ENCODE data around the gene PPP6R2. TPM values are rescaled to one million over a fixed set of nuclear protein-coding genes. Genes with fewer than 3 reads are reported as not detected.
A peak's percentile ranks its signal among the peaks of the same experiment; 100 is the strongest.

PPP6R2 gene
- polyA plus RNA-seq, 3 donors = 9.1 to 74.5 (median 10.3) TPM

DNA sequence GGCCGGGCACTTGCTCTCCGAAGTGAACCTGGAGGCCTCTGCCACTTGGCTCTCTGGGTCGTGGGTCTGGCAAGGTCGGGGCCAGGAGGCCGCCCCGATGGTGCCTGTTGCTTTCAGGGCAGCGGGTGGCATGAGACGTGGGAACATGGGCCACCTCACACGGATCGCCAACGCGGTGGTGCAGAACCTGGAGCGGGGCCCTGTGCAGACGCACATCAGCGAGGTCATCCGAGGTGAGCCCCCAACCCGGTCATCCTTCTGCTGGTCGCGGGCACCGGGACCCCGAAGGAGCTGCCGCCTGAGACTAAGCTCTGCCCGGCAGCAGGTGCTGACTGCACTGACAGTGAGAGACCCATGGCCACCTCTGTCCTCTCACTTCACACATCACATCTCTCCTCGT is 91.7 kb downstream of the PPP6R2 start:
- WGBS (ENCODE audit: insufficient coverage) = 98% methylated on average over 24 of the region's 24 CpGs
- peaks cover 11% of the 10 kb centered on the region for H4K20me1 ChIP-seq (ENCODE audit: insufficient read depth, low read length)
- no peaks in the 10 kb centered on the region for H3K27me3 ChIP-seq (ENCODE audit: control insufficient read depth in 2 of 2, insufficient read depth in 2 of 2, low read length in 2 of 2)
- no peak overlapping the region for H3K9ac ChIP-seq (ENCODE audit: insufficient read depth, low read length, poor library complexity, severe bottlenecking)
- Mint-ChIP-seq H3K4me3 (no peak overlapping the region), H3K36me3 (peaks cover 58 to 83% of the 10 kb centered on the region in 2 donors), H3K27ac (peak overlapping the region in 2 of 7 donors; percentile 11 to 58), H3K4me1 (no peaks in the 10 kb centered on the region), H3K9me3 (no peaks in the 10 kb centered on the region), H3K27me3 (ENCODE audit: low read depth in 3 of 3) (no peaks in the 10 kb centered on the region)
- intact Hi-C loops (cut with micrococcal nuclease) = no loop called here
- TF ChIP-seq, protein P1, sequence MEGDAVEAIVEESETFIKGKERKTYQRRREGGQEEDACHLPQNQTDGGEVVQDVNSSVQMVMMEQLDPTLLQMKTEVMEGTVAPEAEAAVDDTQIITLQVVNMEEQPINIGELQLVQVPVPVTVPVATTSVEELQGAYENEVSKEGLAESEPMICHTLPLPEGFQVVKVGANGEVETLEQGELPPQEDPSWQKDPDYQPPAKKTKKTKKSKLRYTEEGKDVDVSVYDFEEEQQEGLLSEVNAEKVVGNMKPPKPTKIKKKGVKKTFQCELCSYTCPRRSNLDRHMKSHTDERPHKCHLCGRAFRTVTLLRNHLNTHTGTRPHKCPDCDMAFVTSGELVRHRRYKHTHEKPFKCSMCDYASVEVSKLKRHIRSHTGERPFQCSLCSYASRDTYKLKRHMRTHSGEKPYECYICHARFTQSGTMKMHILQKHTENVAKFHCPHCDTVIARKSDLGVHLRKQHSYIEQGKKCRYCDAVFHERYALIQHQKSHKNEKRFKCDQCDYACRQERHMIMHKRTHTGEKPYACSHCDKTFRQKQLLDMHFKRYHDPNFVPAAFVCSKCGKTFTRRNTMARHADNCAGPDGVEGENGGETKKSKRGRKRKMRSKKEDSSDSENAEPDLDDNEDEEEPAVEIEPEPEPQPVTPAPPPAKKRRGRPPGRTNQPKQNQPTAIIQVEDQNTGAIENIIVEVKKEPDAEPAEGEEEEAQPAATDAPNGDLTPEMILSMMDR (IDR thresholded peaks at IDR 0.05) = no peak
- no peak overlapping the region for H3K27ac ChIP-seq (ENCODE audit: low read depth in 1 of 2, low read length in 2 of 2)
- H3K36me3 ChIP-seq (replicated peaks in 1 of 2; ENCODE audit: control insufficient read depth in 1 of 2, insufficient read depth in 2 of 2, low read length in 2 of 2) = peaks cover 78 to 86% of the 10 kb centered on the region in 2 donors
- H3K4me1 ChIP-seq (ENCODE audit: control insufficient read depth in 1 of 2, insufficient read depth in 2 of 2, low read length in 2 of 2) = no peaks in the 10 kb centered on the region
- no peak for DNase-seq
- no peaks in the 10 kb centered on the region for H3K79me2 ChIP-seq (ENCODE audit: insufficient read depth, low read length)
- H3K4me3 ChIP-seq (replicated peaks in 1 of 3; ENCODE audit: low read depth in 2 of 3, low read length in 3 of 3) = no peak overlapping the region
- no peaks in the 10 kb centered on the region for H3K9me3 ChIP-seq (replicated peaks in 1 of 2; ENCODE audit: control insufficient read depth in 1 of 2, insufficient read depth in 1 of 2, low read length in 2 of 2)
- H2AFZ ChIP-seq (ENCODE audit: insufficient read depth, low read depth, low read length, poor library complexity, severe bottlenecking) = no peak overlapping the region
- no peak overlapping the region for H3K4me2 ChIP-seq (replicated peaks; ENCODE audit: extremely low read depth, low read length, poor library complexity, severe bottlenecking)

DNA sequence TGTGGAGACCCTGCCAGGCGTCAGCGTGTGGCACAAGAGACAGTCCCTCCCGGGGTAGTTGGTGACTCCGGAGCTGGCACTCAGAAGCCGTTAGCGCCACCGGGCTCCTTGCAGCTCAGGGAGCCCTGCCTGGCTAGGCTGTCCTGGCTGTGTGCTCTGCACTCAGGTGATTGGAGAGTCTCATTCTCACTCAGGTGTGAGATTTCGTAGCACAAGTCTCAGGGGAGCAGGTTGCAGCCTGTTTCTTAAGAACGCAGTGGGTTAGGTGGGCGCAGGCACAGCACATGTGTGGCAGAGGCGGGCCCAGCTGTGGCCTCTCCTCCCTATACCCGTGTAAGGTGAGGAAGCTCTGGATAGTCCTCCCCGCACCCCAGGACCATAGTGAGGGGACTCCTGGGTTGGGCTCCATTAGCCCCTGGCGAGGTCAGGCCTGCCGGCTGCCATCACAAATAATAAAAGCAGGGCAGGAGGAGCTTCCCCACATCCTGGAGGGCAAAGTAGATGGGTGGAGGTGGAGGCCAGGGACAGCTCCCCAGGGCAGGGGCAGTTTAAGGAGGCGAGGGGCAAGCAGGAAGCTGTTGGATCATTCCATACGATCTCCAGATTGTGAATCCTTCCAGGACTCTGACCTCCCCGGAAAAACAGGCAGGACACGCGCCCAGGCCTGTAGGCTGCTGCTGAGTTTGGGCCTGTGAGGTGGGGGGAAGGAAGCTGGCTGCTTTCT is 92.3 kb downstream of the PPP6R2 start:
- H3K27ac ChIP-seq (ENCODE audit: low read depth in 1 of 2, low read length in 2 of 2) = no peak overlapping the region
- H3K4me2 ChIP-seq (replicated peaks; ENCODE audit: extremely low read depth, low read length, poor library complexity, severe bottlenecking) = no peak overlapping the region
- TF ChIP-seq, protein P1 (IDR thresholded peaks at IDR 0.05) = no peak
- H3K36me3 ChIP-seq (replicated peaks in 1 of 2; ENCODE audit: control insufficient read depth in 1 of 2, insufficient read depth in 2 of 2, low read length in 2 of 2) = peaks cover 79 to 86% of the 10 kb centered on the region in 2 donors
- no peaks in the 10 kb centered on the region for H3K27me3 Mint-ChIP-seq (ENCODE audit: low read depth in 3 of 3)
- DNase-seq = no peak
- no peak overlapping the region for H2AFZ ChIP-seq (ENCODE audit: insufficient read depth, low read depth, low read length, poor library complexity, severe bottlenecking)
- peaks cover 11% of the 10 kb centered on the region for H4K20me1 ChIP-seq (ENCODE audit: insufficient read depth, low read length)
- WGBS (ENCODE audit: insufficient coverage) = 97% methylated on average over 14 of the region's 20 CpGs
- peak overlapping the region in 2 of 7 donors; percentile 11 to 58 for H3K27ac Mint-ChIP-seq
- peaks cover 55 to 83% of the 10 kb centered on the region in 2 donors for H3K36me3 Mint-ChIP-seq
- no peaks in the 10 kb centered on the region for H3K4me1 ChIP-seq (ENCODE audit: control insufficient read depth in 1 of 2, insufficient read depth in 2 of 2, low read length in 2 of 2)
- no peak overlapping the region for H3K4me3 Mint-ChIP-seq
- H3K9ac ChIP-seq (ENCODE audit: insufficient read depth, low read length, poor library complexity, severe bottlenecking) = no peak overlapping the region
- no peaks in the 10 kb centered on the region for H3K4me1 Mint-ChIP-seq
- no peaks in the 10 kb centered on the region for H3K27me3 ChIP-seq (ENCODE audit: control insufficient read depth in 2 of 2, insufficient read depth in 2 of 2, low read length in 2 of 2)
- no peaks in the 10 kb centered on the region for H3K9me3 ChIP-seq (replicated peaks in 1 of 2; ENCODE audit: control insufficient read depth in 1 of 2, insufficient read depth in 1 of 2, low read length in 2 of 2)
- no peaks in the 10 kb centered on the region for H3K9me3 Mint-ChIP-seq
- H3K79me2 ChIP-seq (ENCODE audit: insufficient read depth, low read length) = no peaks in the 10 kb centered on the region
- no peak overlapping the region for H3K4me3 ChIP-seq (replicated peaks in 1 of 3; ENCODE audit: low read depth in 2 of 3, low read length in 3 of 3)
- intact Hi-C loops (cut with micrococcal nuclease) = no loop called here
